GM08714 (cell line): Measurements from ENCODE around the gene EDEM3.

Experiments used
- H3K4me3 ChIP-seq: fragments of 200-500 bp; sonication (Bioruptor generic); 2 replicates; pipeline ENCODE4 v1.5.1; 2014; ENCODE audit warnings: mild to moderate bottlenecking, low read length, inconsistent platforms
- ZNF274 ChIP-seq: IDR thresholded peaks from 2 replicates; pipeline ENCODE4 v1.6.1; 2012; ENCODE audit warnings: mild to moderate bottlenecking, low read depth, low read length

Gene EDEM3

DNA sequence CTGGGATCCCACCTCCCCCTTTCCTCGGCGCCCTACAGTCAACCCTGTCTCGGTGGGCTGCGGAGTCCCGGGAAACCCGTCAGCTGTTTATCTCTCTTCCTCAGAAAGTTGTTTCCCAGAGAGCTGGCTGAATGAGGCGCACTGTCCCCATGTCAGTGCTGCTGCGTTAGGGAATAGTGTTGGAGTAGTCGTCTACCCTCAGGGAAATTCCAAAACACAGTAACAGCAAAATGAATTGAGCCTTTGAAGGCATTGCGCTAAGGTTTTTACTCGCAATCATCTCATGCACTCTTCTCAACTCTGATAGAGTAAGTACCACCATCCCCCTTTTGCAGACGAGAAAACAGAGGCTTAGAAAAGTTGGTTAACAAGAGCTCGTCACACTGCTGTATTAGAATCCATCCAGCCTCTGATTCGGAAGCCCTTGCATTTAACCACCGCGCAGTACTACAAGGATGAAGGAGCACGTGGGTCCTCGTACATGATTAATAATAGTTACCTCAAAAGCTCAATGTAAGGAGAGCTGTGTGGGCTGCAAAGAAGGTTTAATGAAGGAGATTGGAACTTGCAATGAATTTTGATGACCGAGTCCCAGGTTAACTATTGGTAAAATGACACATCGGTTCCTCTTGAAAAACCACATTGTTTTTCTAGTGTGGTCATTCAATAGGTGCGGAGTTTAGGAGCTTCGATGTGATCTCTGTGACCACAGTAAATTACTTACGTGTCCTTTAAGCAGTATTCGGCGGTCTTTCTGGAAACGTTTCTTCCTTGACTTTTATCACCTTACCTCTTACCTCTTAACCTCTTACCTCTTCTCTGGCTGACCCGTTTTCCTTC is 788 bp upstream of the EDEM3 start:
- TF ChIP-seq ZNF274 = no peak
- peak overlapping the region; percentile 89 for H3K4me3 ChIP-seq

DNA sequence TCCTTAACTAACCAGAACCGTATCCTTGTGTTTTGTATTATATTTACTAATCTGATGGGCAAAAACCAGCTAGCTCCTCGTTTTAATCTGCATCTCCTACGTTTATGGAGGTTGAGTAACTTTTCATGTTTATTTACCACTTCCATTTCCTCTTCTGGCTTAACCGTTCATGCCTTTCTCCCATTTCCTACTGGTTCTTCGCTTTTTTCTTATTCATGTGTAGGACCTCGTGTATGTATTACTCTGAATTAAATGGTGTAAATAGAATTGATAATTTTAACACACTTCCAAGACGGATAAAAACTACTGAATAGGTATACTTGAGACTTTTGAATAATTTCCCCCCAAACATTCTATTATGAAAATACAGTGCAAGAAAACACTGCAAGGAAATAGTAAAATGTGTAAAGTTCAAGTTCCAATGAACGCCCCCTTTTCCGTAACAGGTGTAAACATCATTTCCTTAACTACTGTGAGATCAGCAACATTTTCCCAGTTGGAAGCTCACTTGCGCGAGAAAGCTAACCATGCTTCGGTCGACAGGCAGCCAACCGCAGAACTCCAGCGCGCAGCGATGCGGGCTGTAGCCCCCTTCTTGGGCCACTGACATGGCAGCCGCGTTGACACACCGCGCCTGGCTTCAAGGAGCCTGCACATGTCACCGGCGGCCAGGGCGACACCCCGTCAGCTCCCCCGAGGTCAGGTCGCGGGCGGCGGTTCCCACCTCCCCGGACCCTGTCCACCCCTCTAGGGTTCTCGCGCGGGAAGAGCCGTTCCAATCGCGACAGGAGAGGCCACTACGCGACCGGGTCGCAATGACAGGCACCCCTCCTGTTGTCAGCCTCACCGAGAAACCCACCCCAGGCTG is 816 bp downstream of the EDEM3 start:
- peak overlapping the region; percentile 83 for H3K4me3 ChIP-seq
- TF ChIP-seq ZNF274 = no peak

DNA sequence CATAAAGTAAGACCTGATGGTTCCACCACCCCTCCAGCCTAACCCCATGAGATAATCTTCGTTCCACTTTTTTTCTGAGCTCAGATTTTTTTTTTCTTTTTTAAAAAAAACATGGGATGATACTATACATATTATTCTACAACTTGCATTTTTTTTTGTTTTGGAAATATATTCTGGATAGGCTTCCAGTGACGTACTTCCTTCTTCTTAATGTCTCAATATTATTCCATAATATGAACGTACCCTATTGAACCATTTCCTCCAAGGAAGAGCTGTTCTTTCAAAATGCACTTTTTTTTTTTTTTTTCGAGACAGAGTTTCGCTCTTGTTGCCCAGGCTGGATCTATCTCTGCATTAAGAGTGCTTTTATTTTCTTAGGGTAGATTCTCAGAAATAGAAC is 1.5 kb downstream of the EDEM3 start:
- peak overlapping the region; percentile 83; the same call in 1 of the 2 replicates for H3K4me3 ChIP-seq

DNA sequence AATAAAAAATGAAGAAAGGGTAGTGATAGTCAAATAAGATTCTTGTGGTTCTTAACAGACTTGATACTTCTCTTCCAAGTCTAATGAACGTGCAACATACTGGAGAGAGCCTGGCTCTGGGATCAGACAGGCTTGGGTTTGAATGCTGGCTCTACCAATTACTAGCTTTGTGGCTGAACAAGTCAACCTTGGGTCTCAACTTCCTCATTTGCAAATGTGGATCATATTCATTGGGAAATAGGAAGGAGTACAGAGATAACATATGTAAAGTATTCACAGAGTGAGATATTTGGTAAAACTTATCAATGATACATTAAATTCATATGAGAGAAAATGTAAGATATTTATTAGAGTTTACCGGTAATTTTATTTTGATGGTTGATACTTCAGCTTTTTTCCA is 2.0 kb downstream of the EDEM3 start:
- peak overlapping the region; percentile 83; the same call in 1 of the 2 replicates for H3K4me3 ChIP-seq
- no peak for TF ChIP-seq ZNF274

More for the DNA sequence above, 1.5 kb downstream of the EDEM3 start:
- no peak for TF ChIP-seq ZNF274

DNA sequence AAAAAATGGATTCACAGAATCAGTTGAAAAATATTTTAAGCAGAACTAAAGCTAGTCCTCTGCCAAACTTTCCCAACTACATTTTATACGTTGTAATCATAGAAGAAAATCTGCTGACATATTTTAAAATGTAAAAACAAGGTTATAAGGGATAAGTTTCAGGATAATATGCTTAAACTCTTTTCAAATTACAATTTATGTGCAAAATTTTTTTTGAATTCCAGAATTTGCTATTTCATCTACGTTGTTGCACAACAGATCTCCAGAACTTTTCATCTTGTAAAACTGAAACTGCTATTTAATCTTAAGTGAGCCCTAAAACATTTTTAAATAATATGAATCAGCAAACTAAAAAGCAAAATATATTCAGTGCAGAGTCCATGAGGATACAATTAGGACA is 5.9 kb downstream of the EDEM3 start:
- H3K4me3 ChIP-seq = no peak overlapping the region
- TF ChIP-seq ZNF274 = no peak

DNA sequence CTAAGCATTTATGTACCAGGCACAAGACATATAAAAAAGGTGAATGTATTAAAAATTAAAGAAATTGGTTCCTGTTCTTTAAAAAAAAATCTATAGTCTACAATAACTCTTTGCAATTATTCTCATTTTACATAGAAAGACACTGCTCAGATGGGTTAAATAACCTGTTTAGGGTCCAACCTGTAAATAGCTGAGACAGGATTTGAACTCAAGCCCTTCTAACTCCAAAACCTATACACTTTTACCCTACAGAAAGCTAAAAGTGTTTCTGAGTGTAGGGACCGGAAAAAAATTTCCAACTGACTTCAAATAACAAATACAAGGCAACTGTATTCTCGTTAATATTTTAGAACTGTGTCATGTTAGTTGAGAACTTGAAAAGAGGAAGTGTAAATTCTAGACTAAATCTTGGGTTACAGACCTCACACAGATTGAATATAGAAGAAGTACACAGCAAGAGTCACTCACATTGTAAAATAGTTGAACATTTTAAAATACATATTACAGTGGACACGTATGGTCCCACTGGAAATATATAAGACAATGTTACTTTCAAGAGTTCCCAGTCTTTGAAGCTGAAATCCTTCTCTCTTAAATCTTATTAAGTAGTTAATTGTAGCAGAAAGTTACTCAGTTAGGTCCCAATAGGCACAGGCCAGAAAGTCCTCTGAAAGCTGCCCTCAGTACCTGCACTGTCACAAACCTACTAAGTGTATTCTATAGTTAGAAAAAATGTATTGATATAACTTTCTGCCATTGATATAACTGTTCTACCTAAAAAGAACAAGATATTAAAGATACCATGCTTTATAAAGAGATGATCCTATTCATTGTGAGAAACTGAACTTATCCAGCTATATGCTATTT is 7.3 kb downstream of the EDEM3 start:
- TF ChIP-seq ZNF274 = no peak
- H3K4me3 ChIP-seq = no peak overlapping the region

DNA sequence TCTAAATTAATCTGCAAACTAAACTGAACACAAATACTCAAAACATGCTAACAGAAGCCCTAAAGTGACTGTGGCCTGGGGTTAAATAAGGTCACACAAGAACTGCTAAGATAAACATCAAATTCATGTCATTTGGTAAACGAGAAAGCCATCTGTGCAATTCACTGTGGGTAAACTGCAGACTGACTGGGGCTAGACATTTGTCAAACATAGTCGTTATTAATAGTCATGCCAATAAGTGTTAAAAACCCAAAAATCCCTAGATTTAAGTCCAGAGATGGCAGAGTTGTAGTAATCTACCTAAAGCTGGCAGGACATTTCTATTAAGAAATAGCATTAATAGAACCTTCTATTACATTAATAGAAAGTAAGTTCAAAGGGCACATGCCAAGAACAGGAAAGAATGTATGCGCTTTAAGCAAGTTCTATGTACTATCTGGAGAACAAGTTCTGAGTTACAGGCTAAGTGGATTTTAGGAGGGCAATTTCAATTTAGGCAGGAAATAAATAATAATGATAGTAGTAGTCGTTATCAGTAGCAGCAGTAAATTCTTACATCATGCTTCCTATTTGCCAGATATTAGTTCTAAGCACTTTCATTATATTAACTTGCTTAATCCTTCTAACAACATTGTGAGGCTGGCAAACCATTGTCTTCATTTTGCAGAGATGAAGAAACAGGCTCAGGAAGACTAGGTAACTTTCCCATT is 8.6 kb downstream of the EDEM3 start:
- H3K4me3 ChIP-seq = no peak overlapping the region
- no peak for TF ChIP-seq ZNF274

DNA sequence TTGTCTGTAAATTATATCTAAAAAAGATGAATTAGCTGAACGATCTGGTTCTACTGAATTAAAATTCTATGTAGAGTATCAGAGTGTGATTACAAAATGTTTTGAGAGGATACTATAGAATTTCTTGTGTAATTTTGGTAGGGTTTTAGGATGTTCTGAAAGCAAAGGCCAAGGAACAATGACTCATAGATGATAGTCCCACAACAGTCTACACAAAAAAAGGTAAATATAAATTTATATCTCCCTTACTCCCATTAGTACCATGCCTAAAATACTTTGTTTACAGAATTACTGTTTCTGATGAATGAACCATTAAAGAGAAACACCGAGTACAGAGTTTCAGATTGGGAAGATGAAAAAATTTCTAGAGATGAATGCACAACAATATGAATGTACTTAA is 9.5 kb downstream of the EDEM3 start:
- no peak for TF ChIP-seq ZNF274
- no peak overlapping the region for H3K4me3 ChIP-seq

DNA sequence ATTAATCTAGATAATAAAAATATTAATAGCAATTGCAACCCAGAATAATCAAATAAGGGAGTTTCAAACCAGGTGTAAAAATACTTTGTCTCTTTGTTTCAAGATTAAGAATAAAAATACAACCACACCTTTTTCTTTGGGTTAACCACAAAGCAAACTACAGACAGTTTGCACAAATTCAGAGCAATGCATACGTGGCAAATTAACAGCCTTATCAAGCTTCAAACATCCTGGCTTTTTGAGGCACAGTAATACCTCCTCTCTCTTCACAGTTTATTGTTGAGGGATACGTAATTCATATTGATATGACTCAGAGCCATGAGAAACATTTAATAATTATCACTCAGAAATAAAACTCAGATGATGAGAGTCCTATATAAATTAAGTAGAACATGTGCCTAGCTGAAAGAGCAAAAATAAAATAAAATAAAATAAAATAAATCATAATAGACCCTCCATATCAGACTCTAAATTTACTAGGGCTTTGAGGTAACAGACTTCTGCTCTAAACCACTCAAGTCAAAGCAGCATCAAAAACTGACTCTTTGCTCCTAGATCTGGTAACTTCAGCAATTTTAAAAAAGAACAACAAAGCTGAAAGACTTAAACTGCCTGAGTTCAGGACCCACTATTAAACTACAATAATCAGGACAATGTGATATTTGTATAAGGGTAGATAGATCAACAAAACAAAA is 11.4 kb downstream of the EDEM3 start:
- TF ChIP-seq ZNF274 = no peak
- no peak overlapping the region for H3K4me3 ChIP-seq

DNA sequence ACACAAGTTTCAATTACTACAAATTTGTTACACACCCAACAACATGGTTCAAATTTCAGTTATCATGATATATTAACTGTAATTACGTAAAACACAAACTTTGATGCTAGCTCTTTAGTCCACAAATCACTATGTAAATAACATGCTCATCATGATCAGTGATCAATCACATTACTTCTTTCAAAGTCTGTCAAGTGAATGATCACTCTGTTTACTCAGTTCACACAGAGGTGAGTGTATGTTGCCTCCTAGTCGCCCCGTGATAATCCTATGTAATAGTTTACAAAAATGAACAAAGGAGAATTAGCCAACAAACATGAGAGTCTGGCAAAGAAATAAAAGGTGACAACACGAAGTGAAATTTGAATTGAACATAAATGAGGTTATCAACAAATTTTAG is 14.3 kb downstream of the EDEM3 start:
- H3K4me3 ChIP-seq = no peak overlapping the region
- TF ChIP-seq ZNF274 = no peak

DNA sequence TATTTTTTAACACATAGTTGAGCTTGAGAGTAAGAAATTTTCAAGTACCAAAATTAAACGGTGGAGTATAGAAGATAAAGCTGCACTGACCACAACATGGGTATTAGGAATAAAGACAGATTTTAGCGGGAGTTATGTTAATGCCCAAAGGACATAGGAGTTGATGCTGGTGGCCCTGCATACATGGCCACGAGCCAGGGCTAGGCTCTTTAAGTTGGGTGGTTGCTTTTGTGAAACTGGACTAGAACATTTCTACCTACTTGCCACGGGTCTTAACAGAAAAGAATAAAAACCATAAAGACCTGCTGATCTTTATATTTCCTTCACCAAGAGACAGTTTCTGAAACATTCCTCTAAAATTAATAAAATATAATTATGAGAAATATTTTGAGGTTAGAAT is 14.9 kb downstream of the EDEM3 start:
- H3K4me3 ChIP-seq = no peak overlapping the region
- no peak for TF ChIP-seq ZNF274

DNA sequence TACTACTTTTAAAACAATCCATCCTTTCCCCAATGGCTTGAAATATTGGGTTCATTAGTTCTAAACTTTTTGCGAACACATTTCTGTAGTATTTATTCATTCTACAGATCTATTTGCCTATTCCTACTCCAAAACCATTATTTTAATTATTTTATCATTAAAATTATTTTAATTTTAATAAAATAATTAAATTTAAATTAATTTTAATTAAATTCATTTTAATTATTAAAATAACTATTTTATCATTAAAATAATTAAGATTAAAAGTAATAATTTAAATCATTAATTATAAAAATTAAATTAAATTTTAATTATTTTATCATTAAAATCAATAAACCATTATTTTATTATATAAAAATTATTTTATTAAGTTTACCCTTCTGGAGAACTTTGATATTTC is 15.6 kb downstream of the EDEM3 start:
- no peak for TF ChIP-seq ZNF274
- no peak overlapping the region for H3K4me3 ChIP-seq

DNA sequence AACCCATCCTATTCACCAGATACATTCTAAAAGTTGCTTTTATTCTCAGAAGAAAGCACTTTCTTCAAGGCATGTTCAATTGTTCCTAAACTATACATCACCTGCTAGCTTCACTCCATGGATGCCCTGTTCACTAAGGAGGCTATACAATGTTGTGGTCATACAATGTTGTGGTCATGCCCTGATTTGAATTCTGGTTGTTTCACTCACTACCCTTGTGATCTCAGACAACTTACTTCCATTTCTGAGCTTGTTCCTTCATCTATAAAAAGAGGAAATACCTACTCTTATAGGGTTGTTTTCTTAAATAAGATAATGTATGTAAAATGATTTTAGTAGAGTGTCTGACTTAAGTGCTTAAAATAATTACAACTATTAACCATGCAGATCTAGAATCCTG is 19.7 kb downstream of the EDEM3 start:
- no peak for TF ChIP-seq ZNF274
- no peak overlapping the region for H3K4me3 ChIP-seq
